Colonic mucosa (tissue), 4 donors: ENCODE results near the gene KLHL6. TPM values are rescaled to one million over a fixed set of nuclear protein-coding genes. Genes with fewer than 3 reads are reported as not detected.

Experiments
- DNase-seq: peaks from one replicate; pipeline ENCODE4 v3.0.0-alpha.2; 2020
- H3K27ac ChIP-seq: fragments of 200-600 bp; one replicate; pipeline ENCODE4 v1.8.0; 2021
- H3K27me3 ChIP-seq: fragments of 200-600 bp; one replicate; pipeline ENCODE4 v1.8.0; 2021
- H3K36me3 ChIP-seq: fragments of 200-600 bp; one replicate; pipeline ENCODE4 v1.8.0; 2021
- H3K4me1 ChIP-seq: fragments of 200-600 bp; one replicate; pipeline ENCODE4 v1.8.0; 2021; ENCODE audit warnings: mild to moderate bottlenecking
- H3K4me3 ChIP-seq: fragments of 200-600 bp; one replicate; pipeline ENCODE4 v1.8.0; 2021
- H3K9ac ChIP-seq, 2 donors: one replicate each; pipeline ENCODE4 v1.7.0; 2013; ENCODE audit warnings: control low read depth in 2 of 2, low read depth in 2 of 2, low read length in 2 of 2
- H3K9me3 ChIP-seq: fragments of 200-600 bp; one replicate; pipeline ENCODE4 v1.8.0; 2021
- intact Hi-C: fragments of 100-400 bp; cut with DNase I; formaldehyde crosslinking; loops from one replicate; pipeline ENCODE4 v1.14.1; 2022
- total RNA-seq, 2 donors: library from RNA; stranded (reverse); fragmentation: NEBNext Ultra II Directional in 1 of 2; extraction: Animal tissue kit (Norgen Biotek cat#: 25700) in 1 of 2; gene quantifications; one replicate each; pipeline ENCODE4 v1.2.1, GENCODE V29; 2021
- TF ChIP-seq, protein P1 (sequence below): fragments of 200-600 bp; IDR thresholded peaks from one replicate; pipeline ENCODE4 v1.8.0; 2022; ENCODE audit warnings: antibody characterized with exemption, mild to moderate bottlenecking
- donor health status: healthy.
- donor health status: DM: no; HTN: no; CAD: no.
- donor health status: DM: no; HTN: no; CAD: no.

The KLHL6 gene
- total RNA-seq, 2 donors from 2014 or later = 2.0 to 2.1 TPM

DNA sequence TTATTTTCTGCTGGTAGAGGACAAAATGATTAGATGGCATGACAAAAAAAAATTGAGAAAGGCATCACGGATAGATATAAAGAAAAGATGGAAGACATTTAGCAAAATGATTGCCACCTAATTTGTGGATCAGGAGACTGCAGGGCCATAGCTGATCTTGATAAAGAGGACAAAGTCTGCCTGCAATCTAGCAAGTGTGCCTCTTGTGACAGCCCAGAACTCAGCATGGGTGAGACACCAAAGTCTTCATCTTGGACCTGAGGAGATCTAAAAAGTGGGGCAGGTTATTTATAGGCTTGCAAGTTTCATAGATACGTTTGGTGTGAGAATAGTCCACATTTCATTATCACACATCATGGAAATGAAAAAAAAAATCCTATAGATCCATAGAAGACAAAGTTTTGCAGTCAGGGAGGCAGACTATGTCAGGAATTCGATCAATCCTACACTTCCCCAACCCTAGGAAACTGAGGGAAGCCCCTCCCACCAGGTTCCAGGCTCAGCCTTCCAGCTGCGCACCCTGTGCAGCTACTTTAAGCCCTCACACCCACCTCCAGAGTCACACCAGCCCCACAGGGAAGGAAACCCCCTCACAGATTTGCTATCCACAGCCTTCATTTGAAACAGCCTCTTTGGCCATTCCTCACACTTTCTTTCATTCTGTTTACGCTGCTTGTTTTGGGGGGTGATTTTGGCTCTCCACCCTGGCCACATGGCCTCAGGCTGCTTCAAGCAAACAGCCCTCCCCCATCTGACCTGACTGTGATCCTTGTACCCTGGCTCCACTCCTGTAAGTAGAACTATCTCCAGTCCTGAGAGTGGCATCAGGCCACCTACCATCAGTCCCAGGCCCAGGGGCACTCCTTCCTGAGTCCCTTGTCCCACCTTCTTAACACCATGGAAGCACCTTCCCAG lies 28.1 kb upstream of the KLHL6 start:
- no peak for DNase-seq
- no peak overlapping the region for H3K9ac ChIP-seq
- intact Hi-C loops = no loop called here
- no peak overlapping the region for H3K4me3 ChIP-seq
- H3K36me3 ChIP-seq = no peaks in the 10 kb centered on the region
- no peaks in the 10 kb centered on the region for H3K9me3 ChIP-seq
- no peaks in the 10 kb centered on the region for H3K4me1 ChIP-seq
- H3K27ac ChIP-seq = no peak overlapping the region
- H3K27me3 ChIP-seq = no peaks in the 10 kb centered on the region
- TF ChIP-seq, protein P1, sequence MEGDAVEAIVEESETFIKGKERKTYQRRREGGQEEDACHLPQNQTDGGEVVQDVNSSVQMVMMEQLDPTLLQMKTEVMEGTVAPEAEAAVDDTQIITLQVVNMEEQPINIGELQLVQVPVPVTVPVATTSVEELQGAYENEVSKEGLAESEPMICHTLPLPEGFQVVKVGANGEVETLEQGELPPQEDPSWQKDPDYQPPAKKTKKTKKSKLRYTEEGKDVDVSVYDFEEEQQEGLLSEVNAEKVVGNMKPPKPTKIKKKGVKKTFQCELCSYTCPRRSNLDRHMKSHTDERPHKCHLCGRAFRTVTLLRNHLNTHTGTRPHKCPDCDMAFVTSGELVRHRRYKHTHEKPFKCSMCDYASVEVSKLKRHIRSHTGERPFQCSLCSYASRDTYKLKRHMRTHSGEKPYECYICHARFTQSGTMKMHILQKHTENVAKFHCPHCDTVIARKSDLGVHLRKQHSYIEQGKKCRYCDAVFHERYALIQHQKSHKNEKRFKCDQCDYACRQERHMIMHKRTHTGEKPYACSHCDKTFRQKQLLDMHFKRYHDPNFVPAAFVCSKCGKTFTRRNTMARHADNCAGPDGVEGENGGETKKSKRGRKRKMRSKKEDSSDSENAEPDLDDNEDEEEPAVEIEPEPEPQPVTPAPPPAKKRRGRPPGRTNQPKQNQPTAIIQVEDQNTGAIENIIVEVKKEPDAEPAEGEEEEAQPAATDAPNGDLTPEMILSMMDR = no peak

DNA sequence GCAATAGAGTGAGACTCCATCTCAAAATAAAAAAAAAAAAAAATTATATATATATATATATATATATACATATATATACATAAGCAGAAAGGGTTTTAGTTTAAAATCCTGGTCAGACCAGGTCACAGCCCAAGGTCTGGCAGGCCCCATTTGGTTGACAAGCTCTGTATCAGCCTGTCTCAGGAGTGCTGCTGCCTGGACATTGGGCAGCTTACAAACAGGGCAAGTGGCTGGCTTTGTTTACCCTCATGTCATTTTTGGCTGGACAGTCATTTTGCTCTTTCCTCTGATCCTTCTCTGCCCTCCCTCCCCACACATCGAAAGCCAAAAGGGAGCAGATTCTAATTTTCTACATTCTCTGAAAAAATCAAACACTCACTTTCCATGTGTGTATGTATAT lies 26.7 kb upstream of the KLHL6 start:
- Histone ChIP-seq H3K4me3 (no peak overlapping the region), H3K36me3 (no peaks in the 10 kb centered on the region), H3K27me3 (no peaks in the 10 kb centered on the region), H3K9me3 (no peaks in the 10 kb centered on the region), H3K27ac (no peak overlapping the region), H3K4me1 (no peaks in the 10 kb centered on the region), H3K9ac (no peak overlapping the region)
- TF ChIP-seq, protein P1 = no peak
- no peak for DNase-seq
- intact Hi-C loops = no loop called here

DNA sequence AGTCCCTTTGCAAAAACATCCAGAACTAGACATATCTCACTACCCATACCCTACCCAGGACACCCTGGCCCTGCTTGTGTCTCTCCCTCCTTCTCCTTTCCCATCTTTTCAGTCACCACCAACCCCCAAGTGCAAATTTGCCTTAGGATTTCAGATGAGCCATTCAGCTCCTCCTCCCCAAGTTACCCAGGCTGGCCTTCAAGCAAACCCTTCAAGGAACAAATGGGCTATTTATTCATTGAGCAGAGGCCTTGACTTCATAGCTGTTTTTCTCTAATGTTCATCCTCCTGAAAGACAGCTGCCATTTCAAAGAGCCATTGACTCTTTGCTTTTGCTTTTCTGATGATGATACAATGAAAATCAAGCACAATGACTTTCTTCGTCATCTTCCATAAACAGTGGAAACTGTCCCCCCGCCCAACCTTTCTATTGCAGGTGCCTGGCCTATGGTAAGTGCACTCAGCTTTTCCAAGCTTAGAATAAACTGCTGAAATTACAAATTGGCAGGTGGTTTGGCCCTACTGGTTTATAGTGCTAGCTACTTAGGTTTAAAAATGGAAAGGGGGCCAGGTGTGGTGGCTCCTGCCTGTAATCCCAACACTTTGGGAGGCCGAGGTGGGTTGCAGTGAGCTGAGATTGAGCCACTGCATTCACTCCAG lies 26.1 kb upstream of the KLHL6 start:
- Histone ChIP-seq H3K9me3 (no peaks in the 10 kb centered on the region), H3K9ac (no peak overlapping the region), H3K4me3 (no peak overlapping the region), H3K27ac (no peak overlapping the region), H3K36me3 (no peaks in the 10 kb centered on the region), H3K4me1 (no peaks in the 10 kb centered on the region), H3K27me3 (no peaks in the 10 kb centered on the region)
- no peak for DNase-seq
- intact Hi-C loops = no loop called here
- TF ChIP-seq, protein P1 = no peak

- H3K9me3 ChIP-seq = no peaks in the 10 kb centered on the region
- TF ChIP-seq, protein P1 = no peak
- no peak for DNase-seq
- H3K27ac ChIP-seq = no peak overlapping the region
- H3K9ac ChIP-seq = no peak overlapping the region
- no peaks in the 10 kb centered on the region for H3K27me3 ChIP-seq
- no peaks in the 10 kb centered on the region for H3K4me1 ChIP-seq
- H3K4me3 ChIP-seq = no peak overlapping the region
- no peaks in the 10 kb centered on the region for H3K36me3 ChIP-seq
- intact Hi-C loops = no loop called here
These were observed 24.7 kb upstream of the KLHL6 start for GRCh38 chr3:183579967-183580900.

- H3K9me3 ChIP-seq = no peaks in the 10 kb centered on the region
- H3K27ac ChIP-seq = no peak overlapping the region
- no peak overlapping the region for H3K9ac ChIP-seq
- no peaks in the 10 kb centered on the region for H3K36me3 ChIP-seq
- H3K4me1 ChIP-seq = no peaks in the 10 kb centered on the region
- H3K27me3 ChIP-seq = no peaks in the 10 kb centered on the region
- intact Hi-C loops = no loop called here
- H3K4me3 ChIP-seq = no peak overlapping the region
- TF ChIP-seq, protein P1 = no peak
- DNase-seq = no peak
These were observed 22.7 kb upstream of the KLHL6 start for GRCh38 chr3:183578179-183578578.
